GM23248 (cell line): ENCODE data around the gene FAM81A.

ENCODE experiments used
- EZH2 ChIP-seq: fragments of 200-600 bp; sonication (generic); IDR thresholded peaks from 2 replicates; pipeline ENCODE4 v1.6.1; 2018; ENCODE audit warnings: antibody characterized with exemption, mild to moderate bottlenecking; ENCODE audit not compliant: insufficient read depth, poor library complexity, severe bottlenecking
- EZH2phosphoT487 ChIP-seq: fragments of 200-600 bp; sonication (generic); IDR thresholded peaks from 2 replicates; pipeline ENCODE4 v1.6.1; 2018; ENCODE audit warnings: antibody characterized with exemption, moderate library complexity, mild to moderate bottlenecking, low read depth; ENCODE audit not compliant: insufficient read depth

GRCh38 chr15:59515190-59515589 lies 77.2 kb downstream of the FAM81A start:
- no peak for TF ChIP-seq EZH2
- no peak for TF ChIP-seq EZH2phosphoT487
